Nephron progenitor cell (in vitro differentiated cells): ENCODE measurements around the gene SFI1.

Experiments
- DNase-seq: peaks from one replicate; pipeline ENCODE4 v3.0.0; 2021
- H3K27ac Mint-ChIP-seq: 2 replicates; pipeline ENCODE4 v1.8.0; 2021; ENCODE audit warnings: mild to moderate bottlenecking, moderate library complexity, mixed read lengths
- H3K27me3 Mint-ChIP-seq: 2 replicates; pipeline ENCODE4 v1.8.0; 2021; ENCODE audit warnings: mild to moderate bottlenecking, low read depth, mixed read lengths; ENCODE audit not compliant: poor library complexity
- H3K36me3 Mint-ChIP-seq: 2 replicates; pipeline ENCODE4 v1.8.0; 2021; ENCODE audit warnings: low read depth, mixed read lengths
- H3K4me1 Mint-ChIP-seq: 2 replicates; pipeline ENCODE4 v1.8.0; 2021; ENCODE audit warnings: mixed read lengths
- H3K4me3 Mint-ChIP-seq: 2 replicates; pipeline ENCODE4 v1.8.0; 2021; ENCODE audit warnings: mild to moderate bottlenecking, moderate library complexity, mixed read lengths
- H3K9me3 Mint-ChIP-seq: 2 replicates; pipeline ENCODE4 v1.8.0; 2021; ENCODE audit warnings: mild to moderate bottlenecking, moderate library complexity, mixed read lengths
- CTCF ChIP-seq: fragments of 200-600 bp; sonication (generic); IDR thresholded peaks from 2 replicates; pipeline ENCODE4 v1.5.0; 2021; ENCODE audit warnings: antibody characterized with exemption

Gene SFI1

GRCh38 chr22:31613904-31614296 lies 117.6 kb downstream of the SFI1 start:
- no peak for TF ChIP-seq CTCF
- Mint-ChIP-seq H3K4me1 (peaks cover 24% of the 10 kb centered on the region), H3K27me3 (no peaks in the 10 kb centered on the region), H3K27ac (peak overlapping the region; percentile 97), H3K4me3 (no peak overlapping the region), H3K36me3 (peaks cover 3% of the 10 kb centered on the region), H3K9me3 (no peaks in the 10 kb centered on the region)
- DNase-seq = no peak

GRCh38 chr22:31614781-31615490 lies 118.6 kb downstream of the SFI1 start:
- no peak overlapping the region for H3K4me3 Mint-ChIP-seq
- H3K27ac Mint-ChIP-seq = peak overlapping the region; percentile 97
- no peaks in the 10 kb centered on the region for H3K9me3 Mint-ChIP-seq
- H3K36me3 Mint-ChIP-seq = peaks cover 8% of the 10 kb centered on the region
- no peak for DNase-seq
- no peaks in the 10 kb centered on the region for H3K27me3 Mint-ChIP-seq
- peaks cover 32% of the 10 kb centered on the region for H3K4me1 Mint-ChIP-seq
- TF ChIP-seq CTCF = no peak

DNA sequence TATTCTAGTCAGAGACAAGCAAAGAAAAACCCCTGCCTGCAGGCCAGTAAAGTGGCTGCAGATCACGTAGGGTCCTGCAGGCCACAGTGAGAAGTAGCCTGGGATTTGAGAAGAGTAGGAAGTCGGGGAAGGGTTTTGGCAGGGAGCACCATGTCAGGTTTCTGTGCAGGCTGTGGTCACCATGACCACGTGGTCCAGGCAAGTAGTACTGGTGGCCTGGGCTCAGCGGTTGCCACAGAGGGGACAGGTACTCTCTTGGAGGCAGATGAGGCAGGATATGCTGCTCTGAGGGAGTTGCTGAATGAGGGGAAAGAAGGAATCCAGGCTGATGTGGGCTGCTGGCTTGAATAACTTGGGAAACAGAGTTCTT lies 119.1 kb downstream of the SFI1 start:
- no peaks in the 10 kb centered on the region for H3K9me3 Mint-ChIP-seq
- no peak for TF ChIP-seq CTCF
- H3K27me3 Mint-ChIP-seq = no peaks in the 10 kb centered on the region
- H3K4me1 Mint-ChIP-seq = peaks cover 32% of the 10 kb centered on the region
- H3K36me3 Mint-ChIP-seq = peaks cover 8% of the 10 kb centered on the region
- H3K27ac Mint-ChIP-seq = peak overlapping the region; percentile 70
- DNase-seq = no peak
- no peak overlapping the region for H3K4me3 Mint-ChIP-seq

GRCh38 chr22:31615940-31616314 lies 119.6 kb downstream of the SFI1 start:
- Mint-ChIP-seq H3K4me1 (peaks cover 32% of the 10 kb centered on the region), H3K27ac (peak overlapping the region; percentile 70), H3K27me3 (no peaks in the 10 kb centered on the region), H3K36me3 (peaks cover 8% of the 10 kb centered on the region), H3K4me3 (no peak overlapping the region), H3K9me3 (no peaks in the 10 kb centered on the region)
- TF ChIP-seq CTCF = no peak
- no peak for DNase-seq

GRCh38 chr22:31616315-31616980 lies 120.1 kb downstream of the SFI1 start:
- Mint-ChIP-seq H3K9me3 (no peaks in the 10 kb centered on the region), H3K27ac (peak overlapping the region; percentile 70), H3K27me3 (no peaks in the 10 kb centered on the region), H3K4me1 (peaks cover 32% of the 10 kb centered on the region), H3K36me3 (peaks cover 8% of the 10 kb centered on the region), H3K4me3 (no peak overlapping the region)
- no peak for DNase-seq
- no peak for TF ChIP-seq CTCF

GRCh38 chr22:31618057-31618456 lies 121.7 kb downstream of the SFI1 start:
- no peak for DNase-seq
- Mint-ChIP-seq H3K4me3 (no peak overlapping the region), H3K27ac (no peak overlapping the region), H3K36me3 (peaks cover 8% of the 10 kb centered on the region), H3K27me3 (no peaks in the 10 kb centered on the region), H3K4me1 (peaks cover 32% of the 10 kb centered on the region), H3K9me3 (no peaks in the 10 kb centered on the region)
- no peak for TF ChIP-seq CTCF
